B cell (primary cell): ENCODE results near the gene ABHD2. TPM values are rescaled to one million over a fixed set of nuclear protein-coding genes. Genes with fewer than 3 reads are reported as not detected.

ENCODE experiments used
- ATAC-seq: fragments of 200-7000 bp; cut with Tn5 transposase; one replicate; pipeline ENCODE4 v1.10.0; 2021; ENCODE audit warnings: low read depth, mild to moderate bottlenecking, moderate number of reproducible peaks, moderate library complexity
- CTCF ChIA-PET: fragments of 350-600 bp; sonication (Branson Sonifier 250); formaldehyde crosslinking; loops from one replicate; lab custom pipeline; 2021; ENCODE audit warnings: antibody characterized with exemption, inconsistent platforms; lab: Charles Lee
- POLR2A ChIA-PET: fragments of 350-600 bp; sonication (Branson Sonifier 250); formaldehyde crosslinking; loops from one replicate; lab custom pipeline; 2021; ENCODE audit warnings: antibody characterized with exemption; lab: Charles Lee
- DNase-seq: peaks from one replicate; pipeline ENCODE4 v3.0.0; 2013
- H2AFZ ChIP-seq: 2 replicates; pipeline ENCODE4 v1.6.1; 2012; ENCODE audit warnings: mild to moderate bottlenecking, low read depth, low read length; ENCODE audit not compliant: insufficient read depth, poor library complexity, severe bottlenecking
- H3K27ac ChIP-seq, 2 donors: 1 replicate in 1 of 2; 2 replicates in 1 of 2; pipeline ENCODE4 v1.5.1; 2012 to 2013; ENCODE audit warnings: low read length in 2 of 2, mild to moderate bottlenecking in 2 of 2, moderate library complexity in 1 of 2
- H3K27me3 ChIP-seq, 4 experiments: fragments of 200-600 bp in 1 of 4; sonication (generic) in 1 of 4; replicated peaks in 1 of 4; 1 replicate in 2 of 4; 2 replicates in 2 of 4; pipeline versions ENCODE4 v1.6.1 to v1.7.0; 2013 to 2016; ENCODE audit warnings: low read length in 3 of 4, mild to moderate bottlenecking in 2 of 4, mixed read lengths in 1 of 4, moderate library complexity in 1 of 4; ENCODE audit not compliant: insufficient read depth in 4 of 4, control insufficient read depth in 3 of 4; ENCODE audit errors: control extremely low read depth in 1 of 4
- H3K36me3 ChIP-seq, 2 experiments: replicated peaks in 1 of 2; 1 replicate in 1 of 2; 2 replicates in 1 of 2; pipeline versions ENCODE4 v1.6.1 to v1.7.1; 2013; ENCODE audit warnings: low read length in 1 of 2; ENCODE audit not compliant: insufficient read depth in 2 of 2, control insufficient read depth in 1 of 2; ENCODE audit errors: control extremely low read depth in 1 of 2, extremely low read depth in 1 of 2
- H3K4me1 ChIP-seq, 2 donors: fragments of 200-600 bp in 1 of 2; sonication (generic) in 1 of 2; 1 replicate in 1 of 2; 2 replicates in 1 of 2; pipeline versions ENCODE4 v1.5.1 to v1.6.1; 2013 to 2017; ENCODE audit warnings: low read length in 2 of 2; ENCODE audit not compliant: control insufficient read depth in 2 of 2, insufficient read depth in 2 of 2
- H3K4me2 ChIP-seq: replicated peaks from 2 replicates; pipeline ENCODE3; 2012; ENCODE audit warnings: mild to moderate bottlenecking, low read depth, low read length; ENCODE audit not compliant: poor library complexity, severe bottlenecking
- H3K4me3 ChIP-seq, 5 experiments: fragments of 200-600 bp in 1 of 5; sonication (generic) in 1 of 5; 1 replicate in 3 of 5; 2 replicates in 2 of 5; pipeline versions ENCODE4 v1.5.1 to v1.7.0; 2011 to 2016; ENCODE audit warnings: low read length in 4 of 5, mild to moderate bottlenecking in 4 of 5, low read depth in 2 of 5, control low read depth in 1 of 5, moderate library complexity in 1 of 5; ENCODE audit not compliant: insufficient read depth in 1 of 5; ENCODE audit errors: control extremely low read depth in 1 of 5, extremely low read depth in 1 of 5
- H3K79me2 ChIP-seq: fragments of 200-600 bp; sonication (generic); one replicate; pipeline ENCODE4 v1.6.0; 2016; ENCODE audit warnings: low read length; ENCODE audit not compliant: control insufficient read depth, insufficient read depth
- H3K9ac ChIP-seq: fragments of 200-600 bp; sonication (generic); 2 replicates; pipeline ENCODE4 v1.6.1; 2017; ENCODE audit warnings: mild to moderate bottlenecking, low read length, moderate library complexity
- H3K9me3 ChIP-seq, 3 donors: one replicate each; pipeline versions ENCODE4 v1.6.1 to v1.7.1; 2013; ENCODE audit warnings: low read length in 2 of 3; ENCODE audit not compliant: control insufficient read depth in 2 of 3, insufficient read depth in 1 of 3; ENCODE audit errors: control extremely low read depth in 1 of 3
- H4K20me1 ChIP-seq: 2 replicates; pipeline ENCODE4 v1.6.0; 2012; ENCODE audit warnings: mild to moderate bottlenecking, low read length; ENCODE audit not compliant: insufficient read depth, control insufficient read depth, poor library complexity, severe bottlenecking
- H3K27ac Mint-ChIP-seq: one replicate; pipeline ENCODE4 v1.8.0; 2021; ENCODE audit warnings: mixed read lengths
- H3K27me3 Mint-ChIP-seq: one replicate; pipeline ENCODE4 v1.8.0; 2021; ENCODE audit warnings: mixed read lengths
- H3K4me1 Mint-ChIP-seq: one replicate; pipeline ENCODE4 v1.8.0; 2021; ENCODE audit warnings: mixed read lengths
- H3K4me3 Mint-ChIP-seq: one replicate; pipeline ENCODE4 v1.8.0; 2021; ENCODE audit warnings: mixed read lengths
- H3K9me3 Mint-ChIP-seq: one replicate; pipeline ENCODE4 v1.8.0; 2022; ENCODE audit warnings: mixed read lengths; ENCODE audit not compliant: insufficient read depth
- EZH2 ChIP-seq: IDR thresholded peaks from 2 replicates; pipeline ENCODE4 v1.6.1; 2012; ENCODE audit warnings: borderline replicate concordance, low read depth, mild to moderate bottlenecking, moderate library complexity, low read length; ENCODE audit not compliant: insufficient read depth, poor library complexity, severe bottlenecking
- WGBS: methylation state at CpG from one replicate; pipeline ENCODE4 v1.1.5; 2013; ENCODE audit warnings: missing lambda C conversion rate; ENCODE audit not compliant: insufficient coverage; 5-methylcytosine and 5-hydroxymethylcytosine counted together
- intact Hi-C: fragments of 100-400 bp; cut with micrococcal nuclease; formaldehyde crosslinking; loops from one replicate; pipeline ENCODE4 v1.10.0; 2022
- polyA plus RNA-seq: library from polyadenylated mRNA; depleted of rRNA; stranded (reverse); fragments of >200 nt; gene quantifications from 2 replicates; pipeline ENCODE4 v1.2.3, GENCODE V29; 2012
- total RNA-seq, 2 donors: library from RNA; stranded (reverse); fragments of 120-200 nt in 1 of 2; gene quantifications; 1 replicate in 1 of 2; 2 replicates in 1 of 2; pipeline versions ENCODE4 v1.2.3 to v1.2.4, GENCODE V29; 2013 to 2022
- TF ChIP-seq, protein P1 (sequence below): fragments of 200-600 bp; IDR thresholded peaks from one replicate; pipeline ENCODE4 v1.8.0; 2022; ENCODE audit warnings: antibody characterized with exemption, mild to moderate bottlenecking

The ABHD2 gene
- total and polyA plus RNA-seq, 2 donors (not counting 1 experiment from before 2014, with no cell fraction given): 7.1 to 45.8 TPM

DNA sequence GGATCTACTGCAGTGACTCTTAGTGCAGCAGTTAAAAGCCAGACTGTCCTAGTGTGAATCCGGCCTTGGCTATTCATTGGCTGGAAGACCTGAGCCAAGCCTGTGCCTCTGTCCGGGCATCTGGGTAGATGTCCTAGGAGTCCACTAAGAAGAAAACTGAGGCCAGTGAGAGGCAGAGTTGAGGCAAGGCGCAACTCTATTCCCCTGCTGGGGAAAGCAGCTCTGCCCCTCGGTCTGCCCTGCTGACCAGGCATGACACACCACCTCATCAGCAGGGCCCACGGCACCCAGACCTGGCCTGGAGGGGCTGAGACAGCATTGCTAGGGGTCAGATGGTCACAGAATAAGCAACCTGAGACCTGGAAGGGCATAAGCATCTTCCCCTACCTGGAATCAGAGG, 46.7 kb upstream of the ABHD2 start:
- Histone ChIP-seq H4K20me1 (no peaks in the 10 kb centered on the region), H3K4me2 (no peak overlapping the region), H3K9me3 (no peaks in the 10 kb centered on the region), H3K4me1 (no peaks in the 10 kb centered on the region), H3K9ac (no peak overlapping the region), H3K36me3 (no peaks in the 10 kb centered on the region), H3K79me2 (no peaks in the 10 kb centered on the region), H3K4me3 (no peak overlapping the region), H3K27ac (no peak overlapping the region), H2AFZ (no peak overlapping the region), H3K27me3 (peaks cover 0 to 6% (median 0%) of the 10 kb centered on the region in 4 experiments)
- no peak for DNase-seq
- TF ChIP-seq, protein P1, sequence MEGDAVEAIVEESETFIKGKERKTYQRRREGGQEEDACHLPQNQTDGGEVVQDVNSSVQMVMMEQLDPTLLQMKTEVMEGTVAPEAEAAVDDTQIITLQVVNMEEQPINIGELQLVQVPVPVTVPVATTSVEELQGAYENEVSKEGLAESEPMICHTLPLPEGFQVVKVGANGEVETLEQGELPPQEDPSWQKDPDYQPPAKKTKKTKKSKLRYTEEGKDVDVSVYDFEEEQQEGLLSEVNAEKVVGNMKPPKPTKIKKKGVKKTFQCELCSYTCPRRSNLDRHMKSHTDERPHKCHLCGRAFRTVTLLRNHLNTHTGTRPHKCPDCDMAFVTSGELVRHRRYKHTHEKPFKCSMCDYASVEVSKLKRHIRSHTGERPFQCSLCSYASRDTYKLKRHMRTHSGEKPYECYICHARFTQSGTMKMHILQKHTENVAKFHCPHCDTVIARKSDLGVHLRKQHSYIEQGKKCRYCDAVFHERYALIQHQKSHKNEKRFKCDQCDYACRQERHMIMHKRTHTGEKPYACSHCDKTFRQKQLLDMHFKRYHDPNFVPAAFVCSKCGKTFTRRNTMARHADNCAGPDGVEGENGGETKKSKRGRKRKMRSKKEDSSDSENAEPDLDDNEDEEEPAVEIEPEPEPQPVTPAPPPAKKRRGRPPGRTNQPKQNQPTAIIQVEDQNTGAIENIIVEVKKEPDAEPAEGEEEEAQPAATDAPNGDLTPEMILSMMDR: no peak
- no peak for TF ChIP-seq EZH2
- Mint-ChIP-seq H3K9me3 (no peaks in the 10 kb centered on the region), H3K4me3 (no peak overlapping the region), H3K4me1 (no peaks in the 10 kb centered on the region), H3K27ac (no peak overlapping the region), H3K27me3 (peaks cover 19% of the 10 kb centered on the region)
- no peak for ATAC-seq
- CTCF ChIA-PET: interaction anchor here (1.1 kb wide), 1 partner anchor 16 kb away, joined by 3 read pairs; no protein-coding TSS in a partner anchor
- WGBS: 98% methylated on average over 5 of the region's 5 CpGs
- POLR2A ChIA-PET: no interaction called here
- intact Hi-C loops: no loop called here

DNA sequence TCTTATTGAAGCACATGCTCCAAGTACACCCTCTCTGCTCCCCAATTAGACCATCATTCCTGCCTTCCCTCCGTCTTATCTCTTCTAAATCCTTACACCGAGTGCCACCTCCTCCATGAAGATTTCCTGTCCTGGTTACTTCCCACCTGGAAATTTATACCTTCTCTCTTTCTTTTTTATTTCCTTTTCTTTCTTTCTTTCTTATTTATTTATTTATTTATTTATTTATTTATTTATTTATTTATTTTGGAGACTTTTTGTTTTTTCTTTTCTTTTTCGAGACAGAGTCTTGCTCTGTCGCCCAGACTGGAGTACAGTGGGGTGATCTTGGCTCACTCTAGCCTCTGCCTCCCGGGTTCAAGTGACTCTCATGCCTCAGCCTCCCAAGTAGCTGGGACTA, 45.9 kb upstream of the ABHD2 start:
- H3K4me3 ChIP-seq: no peak overlapping the region
- ATAC-seq (no peak), DNase-seq (no peak)
- H3K79me2 ChIP-seq: no peaks in the 10 kb centered on the region
- H3K4me1 ChIP-seq: no peaks in the 10 kb centered on the region
- H3K36me3 ChIP-seq: no peaks in the 10 kb centered on the region
- no peak overlapping the region for H3K4me3 Mint-ChIP-seq
- 92% methylated on average over 4 of the region's 5 CpGs for WGBS
- H3K27me3 Mint-ChIP-seq: peaks cover 19% of the 10 kb centered on the region
- H3K9me3 ChIP-seq: no peaks in the 10 kb centered on the region
- no peaks in the 10 kb centered on the region for H4K20me1 ChIP-seq
- H2AFZ ChIP-seq: no peak overlapping the region
- POLR2A ChIA-PET: no interaction called here
- no peak overlapping the region for H3K9ac ChIP-seq
- no peaks in the 10 kb centered on the region for H3K4me1 Mint-ChIP-seq
- no peak overlapping the region for H3K27ac ChIP-seq
- intact Hi-C loops: no loop called here
- H3K27me3 ChIP-seq: peaks cover 0 to 6% (median 0%) of the 10 kb centered on the region in 4 experiments
- TF ChIP-seq, protein P1: no peak
- TF ChIP-seq EZH2: no peak
- CTCF ChIA-PET: interaction anchor here (1.1 kb wide), 1 partner anchor 15 kb away, joined by 3 read pairs; no protein-coding TSS in a partner anchor
- H3K9me3 Mint-ChIP-seq: no peaks in the 10 kb centered on the region
- no peak overlapping the region for H3K27ac Mint-ChIP-seq
- no peak overlapping the region for H3K4me2 ChIP-seq
